Tongue (tissue), 2 donors: ENCODE data around the gene FBRSL1. TPM values are rescaled to one million over a fixed set of nuclear protein-coding genes. Genes with fewer than 3 reads are reported as not detected.

Source experiments
- DNase-seq: peaks from one replicate; pipeline ENCODE4 v3.0.0-alpha.2; 2015
- total RNA-seq: library from RNA; depleted of rRNA; stranded (reverse); fragments of >200 nt; gene quantifications from one replicate; pipeline ENCODE4 v1.2.3, GENCODE V29; 2014

Gene FBRSL1
- total RNA-seq, 1 donor from 2014 or later: 10.2 TPM

- DNase-seq: no peak
Measured at GRCh38 chr12:132484183-132484890, 5.6 kb upstream of the FBRSL1 start.

DNA sequence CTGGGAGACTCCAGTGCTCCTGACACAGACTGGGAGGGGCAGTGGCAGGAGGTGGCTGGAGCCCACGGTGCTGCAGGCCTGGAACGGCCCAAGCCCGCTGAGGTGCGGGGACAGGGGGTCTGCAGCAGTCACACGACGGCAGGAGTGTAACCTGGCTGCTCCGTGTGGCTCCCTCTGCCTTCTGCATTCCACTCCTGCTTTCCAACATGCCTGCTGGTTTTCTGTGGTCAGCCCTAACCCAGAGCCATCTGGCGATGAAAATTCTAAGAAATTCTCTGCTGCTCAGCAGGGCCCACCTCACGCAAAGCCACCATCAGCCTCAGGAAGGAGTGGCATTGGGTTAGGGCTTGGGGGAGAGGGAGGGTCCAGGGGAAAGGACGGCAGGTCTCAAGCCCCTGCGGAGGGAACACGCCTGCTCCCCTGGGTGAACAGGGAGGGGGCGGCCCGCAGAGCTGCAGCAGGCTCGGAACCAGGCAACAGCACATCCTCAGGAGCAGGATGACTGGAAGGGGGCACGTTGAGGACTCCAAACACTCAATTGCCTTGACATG lies 5.0 kb upstream of the FBRSL1 start:
- no peak for DNase-seq

DNA sequence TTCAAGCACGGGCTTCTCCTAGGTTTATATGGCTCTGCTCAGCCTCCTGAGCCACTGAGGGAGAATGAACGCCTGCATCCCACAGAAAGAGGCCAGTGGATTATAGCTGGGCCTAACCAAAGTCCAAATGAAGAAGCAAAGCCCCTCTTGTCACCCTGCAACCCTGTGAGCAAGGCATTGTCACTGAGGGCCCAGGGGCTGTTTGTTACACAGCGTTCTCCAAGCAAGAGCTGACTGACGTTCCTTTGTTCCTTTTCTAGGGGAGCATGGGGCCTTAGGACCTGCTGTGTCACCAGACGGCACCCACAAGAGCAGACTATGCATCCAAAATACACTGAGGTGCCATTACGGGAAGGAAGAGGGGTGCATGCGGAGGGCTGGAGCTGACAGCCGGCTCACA lies 4.3 kb upstream of the FBRSL1 start:
- no peak for DNase-seq

DNA sequence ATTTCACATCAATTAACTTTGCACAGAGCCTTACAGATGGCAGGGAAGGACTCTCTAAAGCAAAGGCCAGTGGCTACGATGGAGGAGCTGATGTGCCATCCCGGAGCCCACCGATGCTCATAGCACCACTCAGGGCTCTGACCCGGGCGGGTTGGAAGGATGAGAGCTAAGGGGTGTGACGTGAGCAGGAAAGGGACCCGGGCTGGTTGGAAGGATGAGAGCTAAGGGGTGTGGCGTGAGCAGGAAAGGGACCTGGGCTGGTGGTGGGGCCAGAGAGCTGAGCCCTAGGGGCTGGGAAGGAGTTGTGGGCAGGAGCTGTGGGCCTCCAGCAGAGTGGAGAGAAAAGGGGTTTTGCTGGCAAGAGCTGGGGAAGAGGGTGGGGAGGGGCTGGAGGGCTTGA lies 3.8 kb upstream of the FBRSL1 start:
- no peak for DNase-seq

- no peak for DNase-seq
Measured at GRCh38 chr12:132486576-132486975, 3.4 kb upstream of the FBRSL1 start.

GRCh38 chr12:132487311-132487741 lies 2.6 kb upstream of the FBRSL1 start:
- DNase-seq: no peak

- no peak for DNase-seq
Measured at GRCh38 chr12:132488127-132489077, 1.5 kb upstream of the FBRSL1 start.

DNA sequence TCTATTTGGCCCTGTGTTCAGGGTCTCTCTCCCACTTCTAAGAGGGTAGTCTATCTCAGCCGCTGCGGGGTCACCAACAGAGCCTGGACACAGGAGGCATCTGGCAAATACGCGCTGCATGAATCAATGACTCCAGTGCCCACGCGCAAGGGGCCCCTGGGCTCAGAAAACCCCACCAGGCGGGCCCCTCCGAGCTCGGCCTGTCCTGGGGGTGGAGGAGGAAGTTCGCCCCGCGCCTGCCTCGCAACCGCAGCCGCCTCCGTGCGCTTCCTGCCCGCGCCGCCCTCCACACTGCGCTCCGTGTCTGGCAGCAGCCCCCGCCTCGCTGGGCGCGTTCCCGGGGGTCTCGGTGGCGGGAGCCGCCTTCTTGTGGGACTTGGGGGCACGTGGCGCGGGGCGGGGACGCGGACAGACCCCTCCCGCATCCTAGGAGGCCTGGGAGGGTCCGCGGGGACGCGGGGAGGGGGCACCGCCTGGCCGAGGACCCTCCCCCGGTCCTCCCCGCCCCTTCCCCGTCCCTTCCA lies 811 bp upstream of the FBRSL1 start:
- DNase-seq: peak; percentile 49

DNA sequence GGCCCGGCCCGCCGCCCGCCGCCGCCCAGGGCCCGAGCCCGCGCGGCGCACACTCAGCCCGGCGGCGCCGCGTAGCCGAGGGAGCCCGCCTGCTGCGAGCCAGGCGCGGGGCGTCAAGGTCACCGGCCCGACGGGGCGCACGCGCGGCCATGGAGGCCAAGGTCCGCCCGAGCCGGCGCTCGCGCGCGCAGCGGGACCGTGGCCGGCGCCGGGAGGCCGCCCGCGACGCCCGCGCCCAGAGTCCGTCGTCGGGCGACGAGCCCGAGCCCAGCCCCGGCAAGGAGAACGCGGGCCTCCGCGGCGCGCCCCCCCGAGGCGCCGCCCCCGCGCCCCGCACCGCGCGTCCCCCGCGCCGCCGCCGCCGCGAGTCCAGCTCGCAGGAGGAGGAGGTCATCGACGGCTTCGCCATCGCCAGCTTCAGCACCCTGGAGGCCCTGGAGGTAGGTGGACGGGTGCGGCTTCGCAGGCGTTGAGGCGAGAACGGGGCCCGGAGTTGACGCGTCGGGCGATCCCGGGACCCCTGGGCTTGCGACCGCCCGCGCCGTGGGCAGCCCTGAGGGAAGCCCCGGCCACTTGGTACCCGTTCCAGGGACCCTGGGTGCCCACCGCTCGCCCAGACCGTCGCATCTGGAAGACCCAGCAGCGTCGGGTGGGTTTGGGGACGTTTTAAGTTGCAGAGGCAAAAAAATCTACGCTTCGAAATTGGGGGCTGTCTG lies 629 bp downstream of the FBRSL1 start:
- DNase-seq: no peak

GRCh38 chr12:132491138-132491663 lies 1.2 kb downstream of the FBRSL1 start:
- DNase-seq: no peak

DNA sequence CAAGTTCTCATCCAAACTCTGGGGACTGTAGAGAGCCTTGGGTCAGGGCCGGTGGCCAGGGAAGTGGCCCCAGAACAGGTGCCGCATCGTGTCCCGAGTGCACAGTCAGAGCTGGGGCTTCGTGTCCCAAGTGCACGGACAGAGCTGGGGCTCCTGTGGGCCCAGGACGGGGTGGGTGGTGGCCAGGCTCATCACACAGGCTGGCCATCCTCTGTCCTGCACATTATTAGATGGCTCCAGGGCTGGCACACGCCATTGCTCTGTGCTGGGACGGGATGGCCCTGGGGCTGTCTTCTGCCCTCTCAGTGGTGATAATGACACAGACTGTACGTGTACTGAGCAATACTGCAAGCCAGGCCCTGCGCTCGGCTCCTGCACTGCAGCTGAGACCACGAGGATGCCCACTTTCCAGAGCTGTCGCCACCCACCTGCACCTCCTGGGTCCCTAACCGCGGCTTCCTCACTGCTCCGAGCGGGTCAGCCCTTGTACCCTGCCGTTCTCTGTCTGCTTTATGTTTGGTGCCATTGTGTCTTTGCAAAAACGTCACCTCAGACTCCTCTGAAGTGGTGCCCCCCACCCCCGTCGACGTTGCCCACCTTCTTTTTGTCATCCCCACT lies 1.9 kb downstream of the FBRSL1 start:
- no peak for DNase-seq

GRCh38 chr12:132492522-132492921 lies 2.6 kb downstream of the FBRSL1 start:
- no peak for DNase-seq

GRCh38 chr12:132492951-132493350 lies 3.0 kb downstream of the FBRSL1 start:
- no peak for DNase-seq

- DNase-seq: no peak
Measured at GRCh38 chr12:132493482-132494178, 3.7 kb downstream of the FBRSL1 start.

- no peak for DNase-seq
Measured at GRCh38 chr12:132494294-132495164, 4.6 kb downstream of the FBRSL1 start.

DNA sequence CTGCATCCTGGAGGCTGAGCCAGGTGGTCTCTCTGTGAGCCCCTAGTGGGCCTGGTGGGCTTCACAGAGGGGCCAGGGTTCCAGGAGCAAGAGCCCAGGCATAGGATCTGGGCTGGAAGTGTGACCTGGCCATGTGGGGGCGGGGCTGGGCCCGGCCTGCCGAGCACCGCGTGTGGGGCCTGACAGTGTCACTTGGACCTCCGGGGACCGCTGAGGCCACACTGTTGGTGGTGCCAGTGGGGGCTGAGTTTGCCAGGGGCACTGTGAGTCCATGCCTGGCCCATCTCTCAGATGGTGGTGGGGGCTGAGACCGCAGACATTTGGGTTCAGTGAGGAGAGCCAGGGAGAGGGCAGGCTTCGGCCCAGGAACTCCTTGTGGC lies 5.2 kb downstream of the FBRSL1 start:
- no peak for DNase-seq

DNA sequence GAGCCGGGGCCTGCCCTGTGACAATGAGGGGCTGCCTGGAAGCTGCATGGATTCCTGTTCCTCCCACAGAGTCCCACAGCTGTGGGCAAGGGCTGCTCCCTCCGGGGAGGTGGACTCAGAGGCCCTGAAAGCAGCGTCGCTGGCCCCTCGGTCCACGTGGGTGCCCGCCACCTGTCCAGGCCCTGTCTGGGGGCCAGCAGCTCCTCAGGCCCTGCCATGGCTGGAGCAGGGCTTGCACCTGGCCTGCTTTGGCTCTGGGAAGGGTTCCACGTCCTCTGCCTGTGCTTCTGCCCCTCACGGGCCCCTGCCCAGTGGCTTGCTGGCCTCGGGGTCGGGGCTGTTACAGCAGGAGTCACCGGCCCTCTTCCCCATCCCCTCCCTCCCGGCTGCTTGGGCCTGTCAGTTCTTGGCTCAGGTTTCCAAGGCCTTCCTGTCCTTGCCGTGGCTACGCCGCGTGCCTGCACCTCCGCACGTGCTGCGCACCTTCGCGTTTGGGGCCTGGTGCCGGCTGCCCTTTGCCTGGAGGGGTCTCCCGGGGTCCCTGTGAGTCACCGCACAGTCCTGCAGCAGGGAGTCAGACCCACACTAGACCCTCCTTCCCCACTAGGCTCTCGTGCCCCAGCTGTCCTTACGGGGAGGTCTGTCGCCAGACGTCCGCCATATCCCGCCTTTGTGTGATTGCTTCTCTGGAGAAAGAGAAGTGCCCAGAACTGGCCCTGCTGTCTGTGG lies 5.8 kb downstream of the FBRSL1 start:
- peak; percentile 54 for DNase-seq

- DNase-seq: no peak
Measured at GRCh38 chr12:132496358-132496669, 6.4 kb downstream of the FBRSL1 start.

- no peak for DNase-seq
Measured at GRCh38 chr12:132496710-132497109, 6.8 kb downstream of the FBRSL1 start.
